Measurements from ENCODE around the gene FBXL7. TPM values are rescaled to one million over a fixed set of nuclear protein-coding genes. Genes with fewer than 3 reads are reported as not detected.

Gene FBXL7
- polyA plus RNA-seq, 1 donor from 2014 or later = 0.24 TPM

GRCh38 chr5:15570491-15570890 is 70.5 kb downstream of the FBXL7 start:
- Histone ChIP-seq H3K4me2 (ENCODE audit: low read length) (no peak overlapping the region), H3K9ac (ENCODE audit: low read length) (no peak overlapping the region), H3K9me3 (ENCODE audit: low read length) (no peaks in the 10 kb centered on the region), H3K9me2 (ENCODE audit: insufficient read depth, low read length) (no peaks in the 10 kb centered on the region), H3F3A (ENCODE audit: insufficient read depth, low read length, poor library complexity, severe bottlenecking) (no peaks in the 10 kb centered on the region), H3K4me3 (ENCODE audit: low read length) (no peak overlapping the region), H3K27me3 (ENCODE audit: insufficient read depth, low read depth, low read length) (no peaks in the 10 kb centered on the region), H2AFZ (ENCODE audit: low read depth, low read length) (no peak overlapping the region), H3K79me2 (replicated peaks; ENCODE audit: insufficient read depth, low read length) (peaks cover 4% of the 10 kb centered on the region), H4K20me1 (ENCODE audit: insufficient read depth) (no peaks in the 10 kb centered on the region), H3K27ac (ENCODE audit: low read length) (no peak overlapping the region), H3K36me3 (ENCODE audit: insufficient read depth, low read length) (no peaks in the 10 kb centered on the region)
- no peak for TF ChIP-seq MXI1 (conservative IDR thresholded peaks at IDR 0.05; ENCODE audit: poor library complexity, severe bottlenecking)
- TF ChIP-seq TAF1 (IDR thresholded peaks at IDR 0.05; ENCODE audit: low read depth) = no peak
- TF ChIP-seq EP300 (conservative IDR thresholded peaks at IDR 0.05; ENCODE audit: poor library complexity, severe bottlenecking) = no peak
- no peak for TF ChIP-seq POLR2AphosphoS5 (IDR thresholded peaks at IDR 0.05)
- TF ChIP-seq SMC3 (conservative IDR thresholded peaks at IDR 0.05; ENCODE audit: poor library complexity) = no peak
- TF ChIP-seq RAD21 (conservative IDR thresholded peaks at IDR 0.05) = no peak
- no peak for TF ChIP-seq REST (IDR thresholded peaks at IDR 0.05; ENCODE audit: borderline replicate concordance)
- TF ChIP-seq EZH2 (IDR thresholded peaks at IDR 0.05; ENCODE audit: borderline replicate concordance, insufficient read depth, low read length, poor library complexity, severe bottlenecking) = no peak
- TF ChIP-seq CTCF (IDR thresholded peaks at IDR 0.05; ENCODE audit: poor library complexity, severe bottlenecking) = no peak

- Histone ChIP-seq H2AFZ (ENCODE audit: low read depth, low read length) (no peak overlapping the region), H4K20me1 (ENCODE audit: insufficient read depth) (no peaks in the 10 kb centered on the region)
Measured at GRCh38 chr5:15571081-15571480, 71.1 kb downstream of the FBXL7 start.

GRCh38 chr5:15571618-15572017 is 71.6 kb downstream of the FBXL7 start:
- no peaks in the 10 kb centered on the region for H3F3A ChIP-seq (ENCODE audit: insufficient read depth, low read length, poor library complexity, severe bottlenecking)
- H3K79me2 ChIP-seq (replicated peaks; ENCODE audit: insufficient read depth, low read length) = peaks cover 4% of the 10 kb centered on the region
- H3K27ac ChIP-seq (ENCODE audit: low read length) = no peak overlapping the region
- H3K4me3 ChIP-seq (ENCODE audit: low read length) = no peak overlapping the region
- no peaks in the 10 kb centered on the region for H4K20me1 ChIP-seq (ENCODE audit: insufficient read depth)
- no peak overlapping the region for H3K9ac ChIP-seq (ENCODE audit: low read length)
- H3K27me3 ChIP-seq (ENCODE audit: insufficient read depth, low read depth, low read length) = no peaks in the 10 kb centered on the region
- no peak overlapping the region for H2AFZ ChIP-seq (ENCODE audit: low read depth, low read length)
- no peak overlapping the region for H3K4me2 ChIP-seq (ENCODE audit: low read length)
- H3K9me3 ChIP-seq (ENCODE audit: low read length) = no peaks in the 10 kb centered on the region
- H3K9me2 ChIP-seq (ENCODE audit: insufficient read depth, low read length) = no peaks in the 10 kb centered on the region
- H3K36me3 ChIP-seq (ENCODE audit: insufficient read depth, low read length) = no peaks in the 10 kb centered on the region
- no peak for TF ChIP-seq EP300 (conservative IDR thresholded peaks at IDR 0.05; ENCODE audit: poor library complexity, severe bottlenecking)

More at GRCh38 chr5:15571081-15571480, 71.1 kb downstream of the FBXL7 start:
- Histone ChIP-seq H3K27me3 (ENCODE audit: insufficient read depth, low read depth, low read length) (no peaks in the 10 kb centered on the region), H3K4me3 (ENCODE audit: low read length) (no peak overlapping the region), H3K9me3 (ENCODE audit: low read length) (no peaks in the 10 kb centered on the region), H3K9me2 (ENCODE audit: insufficient read depth, low read length) (no peaks in the 10 kb centered on the region), H3K79me2 (replicated peaks; ENCODE audit: insufficient read depth, low read length) (peaks cover 4% of the 10 kb centered on the region), H3K36me3 (ENCODE audit: insufficient read depth, low read length) (no peaks in the 10 kb centered on the region), H3K4me2 (ENCODE audit: low read length) (no peak overlapping the region), H3F3A (ENCODE audit: insufficient read depth, low read length, poor library complexity, severe bottlenecking) (no peaks in the 10 kb centered on the region), H3K27ac (ENCODE audit: low read length) (no peak overlapping the region), H3K9ac (ENCODE audit: low read length) (no peak overlapping the region)
- TF ChIP-seq TAF1 (IDR thresholded peaks at IDR 0.05; ENCODE audit: low read depth) = no peak
